ENCODE data around the gene STK32B. TPM values are rescaled to one million over a fixed set of nuclear protein-coding genes. Genes with fewer than 3 reads are reported as not detected.

STK32B gene
- total and polyA plus RNA-seq, 9 donors = 0.35 to 3.0 (median 1.2) TPM

- TF ChIP-seq, protein P1, sequence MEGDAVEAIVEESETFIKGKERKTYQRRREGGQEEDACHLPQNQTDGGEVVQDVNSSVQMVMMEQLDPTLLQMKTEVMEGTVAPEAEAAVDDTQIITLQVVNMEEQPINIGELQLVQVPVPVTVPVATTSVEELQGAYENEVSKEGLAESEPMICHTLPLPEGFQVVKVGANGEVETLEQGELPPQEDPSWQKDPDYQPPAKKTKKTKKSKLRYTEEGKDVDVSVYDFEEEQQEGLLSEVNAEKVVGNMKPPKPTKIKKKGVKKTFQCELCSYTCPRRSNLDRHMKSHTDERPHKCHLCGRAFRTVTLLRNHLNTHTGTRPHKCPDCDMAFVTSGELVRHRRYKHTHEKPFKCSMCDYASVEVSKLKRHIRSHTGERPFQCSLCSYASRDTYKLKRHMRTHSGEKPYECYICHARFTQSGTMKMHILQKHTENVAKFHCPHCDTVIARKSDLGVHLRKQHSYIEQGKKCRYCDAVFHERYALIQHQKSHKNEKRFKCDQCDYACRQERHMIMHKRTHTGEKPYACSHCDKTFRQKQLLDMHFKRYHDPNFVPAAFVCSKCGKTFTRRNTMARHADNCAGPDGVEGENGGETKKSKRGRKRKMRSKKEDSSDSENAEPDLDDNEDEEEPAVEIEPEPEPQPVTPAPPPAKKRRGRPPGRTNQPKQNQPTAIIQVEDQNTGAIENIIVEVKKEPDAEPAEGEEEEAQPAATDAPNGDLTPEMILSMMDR (IDR thresholded peaks at IDR 0.05) = no peak
- TF ChIP-seq POLR2A (IDR thresholded peaks at IDR 0.05) (no peak), EP300 (IDR thresholded peaks at IDR 0.05) (no peak)
- H3K36me3 ChIP-seq = no peaks in the 10 kb centered on the region
- no peaks in the 10 kb centered on the region for H3K9me3 ChIP-seq
- WGBS, 3 donors = 72 to 77% (median 75%) methylated on average over 7 of the region's 7 CpGs
- no peaks in the 10 kb centered on the region for H3K27me3 ChIP-seq
- no peak for DNase-seq
- H3K4me3 ChIP-seq = no peak overlapping the region
- H3K4me1 ChIP-seq (ENCODE audit: insufficient read depth) = no peaks in the 10 kb centered on the region
- no peak overlapping the region for H3K27ac ChIP-seq
- intact Hi-C loops (cut with DNase I) = no loop called here
These were observed 336.2 kb downstream of the STK32B start for GRCh38 chr4:5387457-5387856.

- TF ChIP-seq POLR2A (IDR thresholded peaks at IDR 0.05) (no peak), EP300 (IDR thresholded peaks at IDR 0.05) (no peak)
- TF ChIP-seq, protein P1 (IDR thresholded peaks at IDR 0.05) = no peak
- Histone ChIP-seq H3K4me3 (no peak overlapping the region), H3K4me1 (ENCODE audit: insufficient read depth) (no peaks in the 10 kb centered on the region), H3K9me3 (no peaks in the 10 kb centered on the region), H3K36me3 (no peaks in the 10 kb centered on the region), H3K27ac (no peak overlapping the region), H3K27me3 (no peaks in the 10 kb centered on the region)
- intact Hi-C loops (cut with DNase I) = loop anchor here in 1 of 4 donors (2.0 kb wide), 1 partner anchor 21 kb away; no protein-coding TSS in a partner anchor
- DNase-seq = no peak
- WGBS, 3 donors = 33 to 34% (median 33%) methylated on average over 3 of the region's 3 CpGs
These were observed 338.6 kb downstream of the STK32B start for GRCh38 chr4:5389756-5390310.

DNA sequence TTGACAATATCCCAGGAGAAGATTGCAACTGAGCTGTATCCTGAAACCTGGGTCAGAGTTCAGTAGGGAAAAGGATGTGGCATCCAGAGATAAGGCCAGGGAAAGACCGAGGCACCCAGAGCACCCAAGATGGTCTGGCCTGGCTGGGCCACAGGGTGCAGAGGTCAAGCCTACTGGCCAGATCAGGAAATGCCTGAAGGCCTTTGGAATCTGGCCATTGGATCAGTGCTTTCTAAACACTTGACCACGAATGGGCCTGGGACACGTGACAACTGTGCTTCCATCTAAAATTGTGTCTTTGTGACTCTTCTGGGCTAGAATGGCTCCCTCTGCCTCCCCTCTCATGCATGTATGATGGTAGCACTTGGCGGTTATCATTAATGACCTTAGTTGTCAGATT is 340.2 kb downstream of the STK32B start:
- intact Hi-C loops (cut with DNase I) = no loop called here
- Histone ChIP-seq H3K4me3 (no peak overlapping the region), H3K27me3 (no peaks in the 10 kb centered on the region), H3K27ac (no peak overlapping the region), H3K9me3 (no peaks in the 10 kb centered on the region), H3K36me3 (no peaks in the 10 kb centered on the region), H3K4me1 (ENCODE audit: insufficient read depth) (no peaks in the 10 kb centered on the region)
- DNase-seq = no peak
- TF ChIP-seq EP300 (IDR thresholded peaks at IDR 0.05) (no peak), POLR2A (IDR thresholded peaks at IDR 0.05) (no peak)
- TF ChIP-seq, protein P1 (IDR thresholded peaks at IDR 0.05) = no peak
- WGBS, 3 donors = 73 to 90% (median 80%) methylated on average over 4 of the region's 4 CpGs

DNA sequence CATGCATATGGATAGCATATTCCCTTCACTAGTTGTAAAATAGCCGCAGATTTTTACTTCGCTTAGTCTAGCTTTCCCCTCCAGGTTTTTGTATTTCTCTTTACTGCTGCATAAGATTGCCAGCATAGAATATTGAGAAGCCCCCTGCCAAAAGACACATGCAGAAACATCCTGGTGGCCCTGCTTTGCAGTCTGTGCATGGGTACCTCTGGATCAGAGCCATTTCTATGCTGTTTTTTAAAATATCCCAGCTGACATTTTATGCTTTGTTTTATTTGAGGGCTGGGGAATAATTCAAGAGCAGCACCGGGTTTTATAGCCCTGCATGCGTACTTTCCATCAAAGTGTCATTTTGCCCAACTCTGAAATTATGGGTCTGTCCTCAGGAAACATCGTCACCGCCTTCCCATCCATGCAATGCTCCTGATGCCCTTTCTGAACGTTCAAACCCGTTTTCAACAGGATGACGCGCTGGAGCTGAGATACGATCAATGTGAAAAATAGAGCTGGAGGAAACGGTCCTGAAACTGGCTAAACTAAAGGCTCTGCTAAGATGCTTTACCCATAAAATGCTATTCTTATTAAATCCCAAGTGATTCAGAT is 342.7 kb downstream of the STK32B start:
- Histone ChIP-seq H3K4me3 (no peak overlapping the region), H3K27ac (no peak overlapping the region), H3K36me3 (no peaks in the 10 kb centered on the region), H3K9me3 (no peaks in the 10 kb centered on the region), H3K4me1 (ENCODE audit: insufficient read depth) (no peaks in the 10 kb centered on the region), H3K27me3 (no peaks in the 10 kb centered on the region)
- intact Hi-C loops (cut with DNase I) = no loop called here
- DNase-seq = no peak
- TF ChIP-seq, protein P1 (IDR thresholded peaks at IDR 0.05) = no peak
- TF ChIP-seq EP300 (IDR thresholded peaks at IDR 0.05) = no peak
- no peak for TF ChIP-seq POLR2A (IDR thresholded peaks at IDR 0.05)
- 81 to 86% (median 84%) methylated on average over 12 of the region's 12 CpGs for WGBS, 3 donors
